H7 (cell line): ENCODE measurements around the gene PIK3C2B. TPM values are rescaled to one million over a fixed set of nuclear protein-coding genes. Genes with fewer than 3 reads are reported as not detected.
A peak's percentile ranks its signal among the peaks of the same experiment; 100 is the strongest.

ENCODE experiments used
- DNase-seq: peaks from one replicate; pipeline ENCODE4 v3.0.0; 2012
- H3K27me3 ChIP-seq: 2 replicates; pipeline ENCODE4 v1.6.0; 2011; ENCODE audit warnings: mild to moderate bottlenecking, low read length; ENCODE audit not compliant: control insufficient read depth, insufficient read depth
- H3K36me3 ChIP-seq: replicated peaks from 2 replicates; pipeline ENCODE4 v1.5.1; 2011; ENCODE audit warnings: low read length; ENCODE audit not compliant: control insufficient read depth, insufficient read depth
- H3K4me3 ChIP-seq: 2 replicates; pipeline ENCODE4 v1.5.1; 2011; ENCODE audit warnings: low read depth, mild to moderate bottlenecking, control low read depth, low read length, moderate library complexity; ENCODE audit not compliant: insufficient read depth
- total RNA-seq: library from RNA; depleted of rRNA; stranded (reverse); fragments of >200 nt; shearing (Covaris generic); gene quantifications from 2 replicates; pipeline ENCODE4 v1.2.3, GENCODE V29; 2014

Gene PIK3C2B
- total RNA-seq, 1 experiment from 2014 or later, result 14.7 TPM

- Histone ChIP-seq H3K4me3 (peak within 1 kb of the TSS; percentile 65), H3K36me3 (peaks cover 3% of the 10 kb centered on the region; the same call in 1 of the 2 replicates), H3K27me3 (no peaks in the 10 kb centered on the region)
- DNase-seq, result peak; percentile 93
Observed at GRCh38 chr1:204516180-204516879, 21.7 kb upstream of the PIK3C2B start, which contains the start of gene MDM4. Gene MDM4, plus strand, starts transcription at chr1:204516406. Its CDS starts 9,113 bp downstream, at chr1:204525519.

- no peak overlapping the region for H3K4me3 ChIP-seq
- no peak for DNase-seq
- peaks cover 3% of the 10 kb centered on the region; the same call in 1 of the 2 replicates for H3K36me3 ChIP-seq
- no peaks in the 10 kb centered on the region for H3K27me3 ChIP-seq
Observed at GRCh38 chr1:204514828-204515227, 20.2 kb upstream of the PIK3C2B start.

- Histone ChIP-seq H3K27me3 (no peaks in the 10 kb centered on the region), H3K36me3 (peaks cover 3% of the 10 kb centered on the region; the same call in 1 of the 2 replicates)
- no peak for DNase-seq
Observed at GRCh38 chr1:204513117-204513716, 18.6 kb upstream of the PIK3C2B start.

GRCh38 chr1:204511366-204511765 is 16.8 kb upstream of the PIK3C2B start:
- Histone ChIP-seq H3K4me3 (no peak overlapping the region), H3K27me3 (no peaks in the 10 kb centered on the region), H3K36me3 (no peaks in the 10 kb centered on the region)
- no peak for DNase-seq

More at GRCh38 chr1:204513117-204513716, 18.6 kb upstream of the PIK3C2B start:
- no peak overlapping the region for H3K4me3 ChIP-seq

GRCh38 chr1:204509186-204509635 is 14.6 kb upstream of the PIK3C2B start:
- H3K36me3 ChIP-seq, result no peaks in the 10 kb centered on the region
- no peak for DNase-seq
- no peaks in the 10 kb centered on the region for H3K27me3 ChIP-seq
- H3K4me3 ChIP-seq, result no peak overlapping the region

- H3K4me3 ChIP-seq, result peak overlapping the region; percentile 63
- no peaks in the 10 kb centered on the region for H3K36me3 ChIP-seq
- peak; percentile 58 for DNase-seq
- H3K27me3 ChIP-seq, result no peaks in the 10 kb centered on the region
Observed at GRCh38 chr1:204507317-204508105, 12.9 kb upstream of the PIK3C2B start.

- peak; percentile 33 for DNase-seq
- no peaks in the 10 kb centered on the region for H3K36me3 ChIP-seq
- no peaks in the 10 kb centered on the region for H3K27me3 ChIP-seq
- peak overlapping the region; percentile 63 for H3K4me3 ChIP-seq
Observed at GRCh38 chr1:204506969-204507316, 12.3 kb upstream of the PIK3C2B start.

- peak; percentile 27 for DNase-seq
- no peaks in the 10 kb centered on the region for H3K36me3 ChIP-seq
- no peaks in the 10 kb centered on the region for H3K27me3 ChIP-seq
- peak overlapping the region; percentile 63 for H3K4me3 ChIP-seq
Observed at GRCh38 chr1:204506201-204506968, 11.8 kb upstream of the PIK3C2B start.

- DNase-seq, result no peak
- Histone ChIP-seq H3K4me3 (peak overlapping the region; percentile 63), H3K36me3 (no peaks in the 10 kb centered on the region), H3K27me3 (no peaks in the 10 kb centered on the region)
Observed at GRCh38 chr1:204505674-204506200, 11.1 kb upstream of the PIK3C2B start.

- Histone ChIP-seq H3K27me3 (no peaks in the 10 kb centered on the region), H3K36me3 (no peaks in the 10 kb centered on the region), H3K4me3 (no peak overlapping the region)
- no peak for DNase-seq
Observed at GRCh38 chr1:204503913-204504519, 9.4 kb upstream of the PIK3C2B start.

- no peak for DNase-seq
- Histone ChIP-seq H3K4me3 (no peak overlapping the region), H3K36me3 (no peaks in the 10 kb centered on the region), H3K27me3 (no peaks in the 10 kb centered on the region)
Observed at GRCh38 chr1:204503122-204503912, 8.7 kb upstream of the PIK3C2B start.

- no peak overlapping the region for H3K4me3 ChIP-seq
- DNase-seq, result no peak
- no peaks in the 10 kb centered on the region for H3K36me3 ChIP-seq
- H3K27me3 ChIP-seq, result no peaks in the 10 kb centered on the region; the same call in 1 of the 2 replicates
Observed at GRCh38 chr1:204502241-204502640, 7.6 kb upstream of the PIK3C2B start.
